Testis (tissue), 3 donors: ENCODE data around the gene PDK2. TPM values are rescaled to one million over a fixed set of nuclear protein-coding genes. Genes with fewer than 3 reads are reported as not detected.

Source experiments
- DNase-seq: peaks from one replicate; pipeline ENCODE4 v3.0.0-alpha.2; 2019
- H3K27ac ChIP-seq, 2 donors: fragments of 200-600 bp; sonication (generic); one replicate each; pipeline ENCODE4 v1.5.1; 2019
- H3K27me3 ChIP-seq: fragments of 200-600 bp; sonication (generic); one replicate; pipeline ENCODE4 v1.5.1; 2019
- H3K36me3 ChIP-seq: fragments of 200-600 bp; sonication (generic); one replicate; pipeline ENCODE4 v1.5.1; 2017; ENCODE audit warnings: low read depth; ENCODE audit errors: missing control alignments
- H3K4me1 ChIP-seq: fragments of 200-600 bp; sonication (generic); one replicate; pipeline ENCODE4 v1.5.1; 2019
- H3K4me3 ChIP-seq, 2 donors: fragments of 200-600 bp; sonication (generic); one replicate each; pipeline ENCODE4 v1.5.1; 2017 to 2019
- H3K9me3 ChIP-seq: fragments of 200-600 bp; sonication (generic); one replicate; pipeline ENCODE4 v1.5.1; 2017
- CTCF ChIP-seq, 3 experiments: fragments of 450-650 bp in 2 of 3; fragments of 200-600 bp in 1 of 3; sonication (generic) in 1 of 3; IDR thresholded peaks; one replicate each; pipeline ENCODE4 v1.5.1; 2016 to 2019; ENCODE audit warnings: antibody characterized with exemption in 3 of 3, mild to moderate bottlenecking in 2 of 3, moderate library complexity in 1 of 3
- POLR2A ChIP-seq: fragments of 450-650 bp; IDR thresholded peaks from one replicate; pipeline ENCODE4 v1.6.1; 2017; ENCODE audit warnings: antibody characterized with exemption, mild to moderate bottlenecking, moderate library complexity
- WGBS, 2 donors: methylation state at CpG; one replicate each; pipeline ENCODE4 v1.1.5; 2018; 5-methylcytosine and 5-hydroxymethylcytosine counted together
- intact Hi-C: fragments of 100-400 bp; cut with DNase I; formaldehyde crosslinking; loops from one replicate; pipeline ENCODE4 v1.15.1; 2023; ENCODE audit warnings: low total_unique reads
- polyA plus RNA-seq: library from polyadenylated mRNA; stranded (reverse); fragments of 350-450 nt; fragmentation: Illumina TruSeq; extraction: RNeasy Lipid Tissue Mini Kit (QIAGEN cat#74804); gene quantifications from one replicate; pipeline ENCODE4 v1.2.3, GENCODE V29; 2014; ENCODE audit warnings: low read depth, low replicate concordance; ENCODE audit not compliant: insufficient read depth
- total RNA-seq, 2 donors: library from RNA; depleted of rRNA; stranded (reverse); fragments of >200 nt; gene quantifications; one replicate each; pipeline ENCODE4 v1.2.3, GENCODE V29; 2016

Gene PDK2
- total and polyA plus RNA-seq, 3 donors from 2014 or later, result 50.6 to 62.1 (median 56.4) TPM

DNA sequence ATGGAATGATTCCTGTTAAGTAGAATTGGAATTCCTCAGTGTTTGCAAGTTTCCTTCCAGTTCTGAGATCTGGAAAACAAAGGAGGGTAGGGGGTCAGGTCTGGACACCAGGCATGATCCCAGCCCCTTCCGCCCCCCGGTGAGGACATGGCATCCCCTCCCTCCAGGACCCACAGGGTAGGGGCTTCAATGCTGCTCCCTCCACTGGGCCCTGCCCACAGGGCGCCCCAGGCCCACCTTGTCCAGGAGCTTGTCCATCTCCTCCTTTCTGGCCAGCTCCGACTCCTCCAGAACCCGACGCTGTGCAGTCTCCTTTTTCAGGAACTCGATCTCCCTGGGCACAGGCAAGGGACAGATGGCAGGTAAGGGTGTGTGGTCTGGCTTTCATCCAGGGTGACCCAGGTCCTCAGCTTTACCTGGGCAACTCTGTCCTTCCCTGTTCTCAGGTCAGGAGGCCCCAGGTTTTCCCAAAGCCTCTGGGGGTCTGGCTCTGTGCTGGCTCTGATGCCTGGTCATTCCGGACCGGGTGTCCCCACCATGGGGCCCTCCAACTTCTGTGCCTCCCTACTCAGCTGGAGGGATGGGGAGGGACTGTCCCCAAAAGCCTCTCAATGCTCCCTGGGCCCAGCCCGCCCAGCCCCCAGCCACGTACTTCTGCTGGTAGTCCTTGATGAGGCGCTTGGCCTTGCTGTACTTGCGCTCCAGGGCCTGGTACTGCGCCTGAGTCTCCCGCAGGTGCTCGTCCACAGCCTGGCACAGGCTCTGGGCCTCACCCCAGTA is 40.4 kb downstream of the PDK2 start:
- Histone ChIP-seq H3K9me3 (no peaks in the 10 kb centered on the region), H3K27me3 (no peaks in the 10 kb centered on the region), H3K4me1 (peaks cover 6% of the 10 kb centered on the region), H3K27ac (no peak overlapping the region), H3K4me3 (no peak overlapping the region), H3K36me3 (no peaks in the 10 kb centered on the region)
- 86 to 89% methylated on average over 14 to 16 of the region's 16 CpGs for WGBS, 2 donors
- DNase-seq, result no peak
- intact Hi-C loops, result no loop called here
- TF ChIP-seq POLR2A, result no peak
- TF ChIP-seq CTCF (IDR thresholded peaks at IDR 0.05), result no peak

DNA sequence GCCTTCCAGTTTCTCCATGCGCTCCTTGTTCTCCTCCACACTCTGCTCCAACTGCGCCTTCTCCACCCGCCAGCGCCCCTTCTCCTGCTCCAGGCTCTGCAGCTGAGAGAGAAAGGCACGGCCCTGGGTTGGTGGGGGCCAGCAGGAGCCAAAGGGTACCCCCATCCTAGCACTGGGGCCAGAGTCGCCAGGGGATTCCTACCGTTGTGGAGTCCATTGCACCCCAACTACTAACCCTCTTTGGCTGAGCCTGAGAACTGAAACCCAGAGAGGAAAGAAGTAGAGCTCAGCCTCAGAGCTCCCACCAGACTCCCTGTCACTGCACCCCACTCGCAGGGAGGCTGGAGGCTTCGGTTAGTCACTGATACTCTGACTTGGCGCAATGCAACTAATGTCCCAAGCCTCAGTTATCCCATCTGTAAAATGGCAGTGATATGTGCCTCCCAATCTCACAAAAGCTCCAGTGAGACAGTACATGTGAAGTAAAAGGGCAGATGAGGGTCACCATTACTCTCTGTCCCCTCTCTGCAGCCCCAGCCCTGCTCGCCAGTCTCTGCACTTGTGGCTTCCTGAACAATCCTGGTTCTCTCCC is 41.0 kb downstream of the PDK2 start:
- H3K4me3 ChIP-seq, result no peak overlapping the region
- TF ChIP-seq CTCF (IDR thresholded peaks at IDR 0.05), result no peak
- TF ChIP-seq POLR2A, result no peak
- 86 to 93% methylated on average over 7 to 11 of the region's 11 CpGs for WGBS, 2 donors
- DNase-seq, result no peak
- intact Hi-C loops, result no loop called here
- H3K27me3 ChIP-seq, result no peaks in the 10 kb centered on the region
- no peaks in the 10 kb centered on the region for H3K36me3 ChIP-seq
- no peaks in the 10 kb centered on the region for H3K9me3 ChIP-seq
- H3K4me1 ChIP-seq, result peaks cover 6% of the 10 kb centered on the region
- H3K27ac ChIP-seq, result no peak overlapping the region

- Histone ChIP-seq H3K4me3 (no peak overlapping the region), H3K4me1 (peaks cover 6% of the 10 kb centered on the region), H3K9me3 (no peaks in the 10 kb centered on the region), H3K27ac (no peak overlapping the region), H3K27me3 (no peaks in the 10 kb centered on the region), H3K36me3 (no peaks in the 10 kb centered on the region)
- no peak for TF ChIP-seq POLR2A
- no peak for TF ChIP-seq CTCF (IDR thresholded peaks at IDR 0.05)
- DNase-seq, result no peak
- WGBS, 2 donors, result 89 to 91% methylated on average over 4 of the region's 4 CpGs
- intact Hi-C loops, result no loop called here
These were observed 41.9 kb downstream of the PDK2 start for GRCh38 chr17:50137042-50137441.

- Histone ChIP-seq H3K9me3 (no peaks in the 10 kb centered on the region), H3K27ac (no peak overlapping the region), H3K36me3 (no peaks in the 10 kb centered on the region), H3K27me3 (no peaks in the 10 kb centered on the region), H3K4me3 (no peak overlapping the region), H3K4me1 (no peaks in the 10 kb centered on the region)
- 86 to 90% methylated on average over 15 of the region's 15 CpGs for WGBS, 2 donors
- intact Hi-C loops, result no loop called here
- DNase-seq, result no peak
- TF ChIP-seq POLR2A (no peak), CTCF (IDR thresholded peaks at IDR 0.05) (no peak)
These were observed 44.1 kb downstream of the PDK2 start for GRCh38 chr17:50139185-50139783.
